GM11168 (cell line): ENCODE measurements around the gene KISS1R.

Experiments used
- in situ Hi-C: fragments of 300-500 bp; cut with MboI; formaldehyde crosslinking; loops from one replicate; pipeline ENCODE4 v1.12.0; 2022; ENCODE audit warnings: low sequenced_read_pairs; ENCODE audit not compliant: unreplicated experiment

The KISS1R gene

DNA sequence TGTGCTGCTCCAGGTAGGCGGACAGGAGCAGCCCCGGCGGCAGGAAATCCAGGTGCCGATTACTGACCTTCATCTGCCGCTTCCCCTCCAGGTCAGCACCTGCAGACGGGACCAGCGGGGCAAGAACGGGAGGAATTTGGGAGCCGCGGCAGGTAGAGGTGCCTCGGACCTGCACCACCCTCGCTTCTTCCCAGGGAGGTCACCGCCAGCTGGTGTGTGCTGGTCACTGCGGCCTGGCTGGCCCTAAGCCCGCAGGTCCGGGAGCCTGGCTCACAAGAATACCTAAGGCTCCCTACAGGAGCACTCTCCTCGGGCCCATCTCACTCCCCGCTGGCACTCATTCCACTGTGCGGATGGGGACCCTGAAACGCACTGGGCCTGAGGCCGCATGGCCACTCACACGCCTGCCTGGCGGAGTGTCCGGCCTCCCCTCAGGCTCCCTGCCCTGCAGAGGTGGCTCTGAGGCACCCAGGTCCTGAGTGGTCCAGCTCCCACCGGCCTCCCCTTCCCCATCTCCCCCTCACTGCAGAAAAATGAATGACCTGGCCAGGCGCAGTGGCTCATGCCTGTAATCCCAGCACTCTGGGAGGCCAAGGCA is 19.6 kb upstream of the KISS1R start:
- in situ Hi-C loops: no loop called here

DNA sequence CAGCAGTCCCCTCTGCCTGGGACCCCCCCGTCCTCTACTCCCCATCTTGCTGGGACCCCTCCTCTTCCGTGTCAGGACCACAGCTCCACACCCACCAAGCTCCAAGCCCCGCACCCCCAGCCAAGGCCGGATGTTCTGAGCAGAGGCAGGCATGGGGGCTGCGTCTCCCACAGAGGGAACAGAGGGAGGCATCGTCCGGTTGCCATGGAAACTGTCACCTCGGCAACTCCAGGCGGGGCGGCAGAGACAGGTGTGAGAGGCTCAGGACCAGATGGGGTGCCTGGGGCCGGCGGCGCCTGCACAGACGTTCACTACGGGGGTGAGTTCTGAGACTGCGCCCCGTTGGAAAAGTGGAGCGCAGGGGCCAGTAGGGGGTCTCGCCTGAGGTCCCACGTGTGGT is 18.5 kb upstream of the KISS1R start:
- in situ Hi-C loops: no loop called here

DNA sequence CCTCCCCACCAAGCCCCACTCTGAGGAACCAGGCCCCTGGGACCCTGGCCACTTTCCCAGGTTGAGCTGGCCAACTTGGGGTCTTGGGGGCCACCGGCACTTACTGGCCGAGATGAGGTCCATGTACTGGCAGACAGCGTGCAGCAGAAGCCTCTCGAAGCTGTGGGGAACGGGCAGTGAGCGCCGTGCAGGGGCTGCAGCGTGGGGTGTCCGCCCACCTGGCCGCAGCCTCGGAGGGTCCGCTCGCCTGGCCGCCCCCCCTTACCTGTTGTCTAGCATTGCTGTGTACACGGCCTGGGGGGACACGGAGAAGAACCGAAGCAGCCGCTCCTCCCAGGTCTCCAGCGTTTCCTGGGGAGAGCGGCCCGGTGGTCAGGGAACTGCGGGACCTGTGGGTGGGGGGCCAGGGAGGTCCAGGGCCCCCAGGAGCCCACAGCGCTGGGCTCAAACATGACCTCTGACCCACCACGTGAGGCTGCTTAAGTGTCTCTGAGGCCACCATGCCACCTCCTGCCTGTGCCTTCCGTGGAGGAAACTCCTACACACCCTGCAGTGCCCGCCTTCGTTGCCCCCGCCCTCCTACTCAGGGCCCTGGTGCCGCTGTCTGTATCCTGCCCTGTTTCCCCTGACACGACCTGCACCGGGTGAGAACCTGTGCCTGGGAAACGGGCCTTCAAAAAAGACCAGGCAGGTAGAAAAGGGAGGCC is 17.6 kb upstream of the KISS1R start:
- in situ Hi-C loops: loop anchor here (5.0 kb wide), 1 partner anchor 37 kb away; no protein-coding TSS in a partner anchor

DNA sequence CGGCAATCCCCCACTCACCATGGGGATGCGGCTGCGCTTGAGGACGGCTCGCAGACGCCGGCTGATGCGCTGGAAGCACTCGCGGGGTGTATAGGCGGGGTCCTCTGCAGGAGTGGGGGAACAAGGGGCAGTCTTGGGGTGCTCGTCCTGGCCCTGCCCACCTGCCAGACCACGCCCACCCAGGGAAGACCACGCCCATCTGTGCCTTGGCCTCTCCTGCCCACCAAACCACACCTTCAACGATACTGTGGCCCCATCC is 17.2 kb upstream of the KISS1R start:
- in situ Hi-C loops: loop anchor here (5.0 kb wide), 1 partner anchor 38 kb away; no protein-coding TSS in a partner anchor

DNA sequence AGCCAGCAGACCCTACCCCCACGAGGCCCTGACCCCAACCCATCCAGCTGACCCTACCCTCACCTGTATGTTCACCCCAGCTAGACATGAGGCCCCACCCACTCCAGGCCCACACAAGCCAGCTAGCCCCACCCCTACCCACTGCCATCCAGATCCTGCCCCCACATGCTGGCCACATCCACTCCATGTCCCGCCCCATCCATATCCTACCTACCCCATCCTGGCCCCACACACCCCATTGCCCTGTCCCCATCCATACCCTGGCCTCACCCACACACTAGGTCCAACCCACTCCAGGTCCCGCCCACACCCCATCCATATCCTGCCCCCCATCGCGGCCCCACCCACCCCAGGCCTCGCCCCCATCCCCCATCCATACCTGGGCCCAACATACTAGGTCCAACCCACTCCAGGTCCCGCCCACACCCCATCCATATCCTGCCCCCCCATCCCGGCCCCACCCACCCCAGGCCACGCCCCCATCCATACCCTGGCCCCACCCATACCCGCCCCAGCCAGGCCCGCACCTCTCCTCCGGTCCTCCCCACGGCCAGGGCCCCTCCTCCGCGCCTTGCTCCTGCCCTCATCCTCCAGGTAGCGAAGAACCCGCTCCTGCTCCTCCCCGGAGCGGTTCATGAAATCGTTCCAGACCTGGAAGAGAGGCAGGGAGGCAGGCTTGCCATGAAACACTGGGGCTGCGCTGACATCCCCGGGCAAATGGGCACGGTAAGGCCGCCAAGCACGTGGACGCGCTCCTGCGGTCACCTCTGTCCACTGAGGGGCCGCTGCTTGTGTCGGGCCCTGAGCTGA is 16.6 kb upstream of the KISS1R start:
- in situ Hi-C loops: loop anchor here (5.0 kb wide), 1 partner anchor 38 kb away; no protein-coding TSS in a partner anchor

DNA sequence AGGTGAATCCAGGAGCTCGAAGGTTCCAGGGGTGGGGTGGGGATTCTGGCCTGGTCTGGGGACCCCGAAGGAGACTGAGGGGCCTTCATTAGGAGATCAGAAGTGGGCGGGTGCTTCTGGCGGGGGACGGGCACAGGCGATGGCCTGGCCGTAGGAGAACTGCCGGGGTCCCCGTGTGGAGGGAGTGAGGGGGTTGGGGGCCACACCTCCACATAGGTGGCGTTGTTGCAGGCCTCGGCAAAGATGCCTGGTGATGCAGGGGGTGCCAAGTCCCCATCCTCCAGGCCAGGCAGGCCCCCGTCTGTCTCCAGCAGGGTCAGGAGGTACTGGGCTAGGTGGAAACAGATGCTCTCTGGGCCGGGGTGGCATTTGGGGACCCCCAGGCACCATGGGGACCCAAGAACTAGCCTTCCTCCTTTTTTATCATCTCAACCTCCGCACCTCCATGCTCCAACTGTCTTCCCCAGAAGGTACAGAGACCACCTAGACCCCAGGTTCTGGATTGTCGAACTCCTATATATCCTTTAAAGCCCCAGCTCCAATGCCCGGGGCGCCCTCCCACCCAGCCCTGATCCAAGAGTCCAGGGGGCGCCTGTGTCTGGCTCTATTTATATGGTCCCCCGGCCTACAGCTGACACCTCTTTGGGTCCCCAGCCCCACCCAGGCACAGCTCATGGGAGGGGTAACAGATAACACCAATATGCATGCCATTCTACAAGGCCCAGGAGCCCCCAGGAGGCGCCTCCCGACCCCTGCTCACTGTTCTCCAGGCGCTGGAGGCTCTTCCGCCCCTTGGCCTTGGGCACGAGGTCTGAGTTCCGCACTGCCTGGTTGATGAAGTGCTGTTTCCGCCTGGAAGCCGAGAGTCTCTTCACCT is 15.7 kb upstream of the KISS1R start:
- in situ Hi-C loops: loop anchor here (5.0 kb wide), 1 partner anchor 39 kb away; no protein-coding TSS in a partner anchor

DNA sequence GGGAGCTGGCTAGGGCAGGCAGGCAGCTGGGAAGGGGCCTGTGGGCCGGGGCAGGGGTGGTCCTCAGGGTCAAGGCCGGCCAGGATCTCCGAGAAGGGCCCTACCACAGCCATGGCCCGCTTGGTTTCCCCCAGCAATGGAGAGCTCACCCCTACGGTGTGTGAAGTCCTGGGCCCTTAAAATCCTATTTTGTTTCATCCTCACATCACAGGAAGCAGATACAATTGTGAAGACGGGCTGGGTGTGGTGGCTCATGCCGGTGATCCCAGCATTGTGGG is 15.1 kb upstream of the KISS1R start:
- in situ Hi-C loops: loop anchor here (5.0 kb wide), 1 partner anchor 40 kb away; no protein-coding TSS in a partner anchor

DNA sequence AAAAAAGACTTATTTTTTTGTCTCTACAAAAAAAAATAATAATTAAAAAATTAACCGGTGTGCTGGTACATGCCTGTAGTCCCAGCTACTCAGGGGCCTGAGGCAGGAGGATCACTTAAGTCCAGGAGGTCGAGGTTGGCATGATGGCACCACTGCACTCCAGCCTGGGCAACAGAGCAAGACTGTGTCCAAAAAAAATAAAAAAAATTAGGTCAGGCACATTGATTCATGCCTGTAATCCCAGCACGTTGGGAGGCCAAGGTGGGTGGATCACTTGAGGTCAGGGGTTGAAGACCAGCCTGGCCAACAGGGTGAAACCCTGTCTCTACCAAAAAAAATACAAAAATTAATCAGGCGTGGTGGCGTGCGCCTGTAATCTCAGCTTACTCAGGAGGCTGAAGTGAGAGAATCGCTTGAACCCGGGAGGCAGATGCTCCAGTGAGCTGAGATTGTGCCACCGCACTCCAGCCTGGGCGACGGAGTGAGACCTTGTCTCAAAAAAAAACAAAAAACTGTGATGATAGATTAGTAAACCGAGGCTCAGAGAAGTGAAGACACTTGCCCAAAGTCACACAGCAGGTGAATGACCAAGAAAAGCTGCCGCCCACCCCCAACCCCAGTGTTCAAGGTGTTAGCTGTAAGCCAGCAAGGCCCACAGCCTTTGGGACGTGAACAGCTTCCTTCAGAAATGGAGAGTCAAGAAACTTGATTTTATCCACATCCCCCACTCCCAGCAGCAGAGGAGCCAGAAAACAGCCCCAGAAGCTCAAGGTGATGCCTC is 14.5 kb upstream of the KISS1R start:
- in situ Hi-C loops: loop anchor here (5.0 kb wide), 1 partner anchor 40 kb away; no protein-coding TSS in a partner anchor

DNA sequence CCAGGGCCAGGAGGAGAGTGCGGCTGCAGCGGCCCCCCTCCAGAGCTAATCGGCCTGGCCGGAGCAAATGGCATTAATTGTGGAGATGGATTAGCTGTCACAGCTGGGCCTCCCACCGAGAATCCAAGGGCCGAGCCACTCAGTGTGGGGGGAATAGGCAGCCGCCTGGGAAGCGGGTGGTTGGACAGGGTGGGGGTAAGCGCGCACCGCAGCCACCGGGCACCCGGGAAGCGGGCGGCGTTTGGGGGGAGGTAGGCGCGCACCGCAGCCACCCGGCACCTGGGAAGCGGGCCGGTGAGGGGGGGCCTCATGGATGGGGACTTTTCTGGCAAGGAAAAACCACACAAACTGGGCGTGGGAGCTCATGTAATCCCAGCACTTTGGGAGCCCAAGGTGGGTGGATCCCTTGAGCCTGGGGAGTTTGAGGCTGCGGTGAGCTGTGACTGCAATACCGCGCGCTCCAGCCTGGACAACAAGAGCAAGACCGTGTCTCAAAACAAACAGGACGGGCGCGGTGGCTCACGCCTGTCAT is 13.8 kb upstream of the KISS1R start:
- in situ Hi-C loops: loop anchor here (5.0 kb wide), 1 partner anchor 41 kb away; no protein-coding TSS in a partner anchor

DNA sequence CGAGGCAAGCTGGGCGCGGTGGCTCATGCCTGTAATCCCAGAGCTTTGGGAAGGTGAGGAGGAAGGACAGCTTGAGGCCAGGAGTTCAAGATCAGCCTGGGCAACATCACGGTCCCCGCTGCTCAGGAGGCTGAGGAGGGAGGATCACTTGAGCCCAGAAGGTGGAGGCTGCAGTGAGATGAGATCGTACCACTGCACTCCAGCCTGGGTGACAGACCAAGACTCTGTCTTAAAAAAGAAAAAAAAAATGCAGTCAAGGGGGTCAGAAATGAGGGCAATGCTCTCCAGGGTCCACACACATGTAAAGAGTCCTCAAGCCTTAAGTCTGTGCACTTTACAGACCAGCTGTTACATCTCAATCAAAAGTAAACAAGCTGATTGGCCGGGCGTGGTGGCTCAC is 12.6 kb upstream of the KISS1R start:
- in situ Hi-C loops: loop anchor here (5.0 kb wide), 1 partner anchor 42 kb away; no protein-coding TSS in a partner anchor

DNA sequence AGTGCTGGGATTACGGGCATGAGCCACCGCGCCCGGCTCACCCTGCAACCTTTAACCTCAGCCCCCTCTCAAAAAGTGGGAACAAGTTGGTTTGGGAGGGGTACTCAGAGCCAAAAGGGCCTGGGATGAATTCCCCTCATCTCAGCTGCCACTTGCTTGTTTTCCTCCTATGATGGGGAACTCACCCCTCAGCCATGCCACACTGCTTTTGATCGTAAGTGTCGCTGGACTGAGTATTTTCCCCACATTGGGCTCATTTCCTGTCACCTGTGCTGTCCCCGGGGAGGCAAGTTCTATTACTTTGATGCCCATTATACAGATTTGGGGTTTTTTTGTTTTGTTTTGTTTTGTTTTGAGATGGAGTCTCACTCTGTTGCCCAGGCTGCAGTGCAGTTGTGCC is 10.7 kb upstream of the KISS1R start:
- in situ Hi-C loops: no loop called here

DNA sequence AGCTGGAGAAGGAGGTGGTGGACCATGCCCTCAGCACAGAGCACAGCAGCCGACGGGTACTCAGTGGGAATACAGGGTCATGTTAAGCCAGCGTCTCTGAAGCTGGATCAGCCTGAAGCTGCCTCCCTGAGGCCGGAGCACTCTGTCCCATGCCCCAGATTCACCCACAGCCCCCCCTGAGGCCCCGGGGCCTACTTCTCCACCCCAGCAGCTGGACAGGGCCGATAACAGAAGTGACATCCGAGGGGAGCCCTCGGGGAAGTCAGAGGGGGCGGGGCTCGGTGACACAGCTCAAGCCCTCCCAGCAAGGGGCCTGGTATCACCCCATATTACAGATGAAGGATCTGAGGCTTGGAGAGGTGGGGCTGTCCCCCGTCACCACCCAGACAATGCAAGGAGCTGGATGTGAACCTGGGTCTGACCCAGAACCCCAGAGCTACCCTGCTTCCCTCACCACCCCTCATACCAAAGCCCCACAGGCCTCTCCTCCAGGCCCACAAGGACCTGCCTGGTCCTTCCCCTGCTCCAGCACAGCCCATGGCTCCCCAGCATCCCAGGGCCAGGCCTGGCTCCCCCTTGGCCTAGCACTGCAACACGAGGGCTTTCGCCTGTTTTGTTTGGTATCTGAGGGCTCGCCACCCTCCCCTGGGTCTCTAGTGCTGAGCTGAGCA is 9.8 kb upstream of the KISS1R start:
- in situ Hi-C loops: no loop called here

DNA sequence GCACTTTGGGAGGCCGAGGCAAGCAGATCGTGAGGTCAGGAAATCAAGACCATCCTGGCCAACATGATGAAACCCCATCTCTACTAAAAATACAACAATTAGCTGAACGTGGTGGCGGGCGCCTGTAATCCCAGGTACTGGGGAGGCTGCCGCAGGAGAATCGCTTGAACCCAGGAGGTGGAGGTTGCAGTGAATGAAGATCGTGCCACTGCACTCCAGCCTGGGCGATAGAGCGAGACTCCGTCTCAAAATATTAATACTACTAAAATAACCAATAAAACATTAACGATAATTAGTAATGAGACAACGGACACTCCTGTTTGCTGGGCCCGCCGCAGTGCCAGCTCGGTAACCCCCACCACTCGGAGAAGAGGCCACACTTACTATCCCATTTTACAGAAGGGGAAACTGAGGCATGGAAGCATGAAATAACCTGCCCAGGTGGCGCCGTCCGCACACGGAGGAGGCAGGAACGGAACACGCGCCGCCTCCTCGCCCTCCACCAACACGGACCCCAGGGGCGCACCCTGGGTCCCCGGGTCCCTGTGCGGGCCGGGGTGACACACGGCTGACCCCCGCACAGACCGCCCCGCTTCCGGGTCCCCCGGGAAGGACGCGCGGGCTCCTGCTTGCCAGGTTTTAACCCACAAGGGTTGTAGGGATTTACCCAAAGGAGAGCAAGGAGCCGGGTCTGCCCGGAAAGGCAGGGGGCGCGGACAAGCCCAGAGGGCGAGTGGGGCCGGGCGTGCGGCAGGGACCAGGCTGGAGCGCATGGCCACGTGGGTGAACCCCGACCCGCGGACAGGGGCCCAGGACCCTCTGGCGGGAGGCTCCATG is 5.7 kb upstream of the KISS1R start:
- in situ Hi-C loops: no loop called here

DNA sequence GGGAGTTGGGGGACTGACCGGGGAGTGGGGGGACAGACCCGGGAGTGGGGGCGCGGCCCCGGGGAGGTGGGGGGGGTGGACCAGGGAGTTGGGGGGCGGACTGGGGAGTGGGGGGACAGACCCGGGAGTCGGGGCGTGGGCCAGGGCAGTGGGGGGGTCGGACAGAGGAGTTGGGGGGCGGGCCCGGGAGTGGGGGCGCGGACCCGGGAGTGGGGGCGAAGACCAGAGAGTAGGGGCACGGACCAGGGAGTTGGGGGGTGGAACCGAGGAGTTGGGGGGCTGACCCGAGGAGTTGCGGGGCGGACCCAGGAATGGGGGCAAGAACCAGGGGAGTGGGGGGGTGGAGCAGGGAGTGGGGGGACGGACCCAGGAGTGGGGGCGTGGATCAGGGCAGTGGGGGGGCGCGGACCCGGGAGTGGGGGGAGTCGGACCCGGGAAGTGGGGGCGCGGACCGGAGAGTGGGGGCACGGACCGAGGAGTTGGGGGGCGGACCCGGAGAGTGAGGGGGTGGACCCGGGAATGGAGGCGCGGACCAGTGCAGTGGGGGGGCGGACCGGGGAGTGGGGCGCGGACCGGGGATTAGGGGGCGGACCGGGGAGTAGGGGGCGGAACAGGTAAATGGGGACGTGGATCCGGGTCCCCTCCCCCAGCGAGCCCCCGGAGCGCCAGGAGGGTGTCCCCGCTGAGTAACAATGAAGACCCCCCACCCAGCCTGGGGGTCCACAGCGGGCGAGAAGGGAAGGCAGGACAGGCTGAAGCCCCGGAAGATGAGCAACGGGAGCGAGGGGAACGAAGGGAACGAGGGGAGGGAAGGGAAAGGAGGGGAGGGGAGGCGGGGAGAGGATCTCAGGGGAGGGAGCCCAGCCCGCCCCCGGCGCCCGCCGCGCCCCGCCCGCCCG is 4.7 kb upstream of the KISS1R start:
- in situ Hi-C loops: no loop called here

DNA sequence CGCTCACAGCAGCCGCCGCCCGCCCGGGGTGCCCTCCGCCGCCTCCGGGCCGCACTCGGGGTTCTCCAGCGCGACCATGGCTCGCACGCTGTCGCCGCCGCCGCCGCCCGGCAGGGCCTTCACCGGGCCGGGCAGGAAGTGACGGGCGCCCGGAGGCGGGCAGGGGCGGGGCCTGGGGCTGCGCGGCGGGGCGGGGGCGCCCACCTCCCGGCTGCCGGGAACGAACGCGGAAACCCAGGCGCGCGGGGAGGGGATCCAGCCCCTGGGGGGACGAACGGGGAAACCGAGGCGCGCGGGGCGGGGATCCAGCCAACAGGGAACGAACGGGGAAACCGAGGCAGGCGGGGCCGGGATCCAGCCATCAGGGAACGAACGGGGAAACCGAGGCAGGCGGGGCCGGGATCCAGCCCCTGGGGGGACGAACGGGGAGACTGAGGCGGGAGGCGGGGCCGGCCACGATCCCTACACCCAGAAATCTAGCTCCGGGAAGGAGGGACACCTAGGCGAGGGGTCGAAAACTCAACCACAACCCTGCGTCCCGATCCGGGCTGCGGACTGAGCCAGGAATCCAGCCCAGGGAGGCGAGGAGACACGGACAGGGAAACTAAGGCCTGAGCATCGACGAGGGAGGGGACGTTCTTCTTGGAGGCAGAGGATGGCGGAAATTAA is 3.9 kb upstream of the KISS1R start, which contains the start of gene R3HDM4:
Gene R3HDM4 (minus strand): TSS at position 140 of the 669 bp plus-strand sequence. CDS start 62 bp downstream, at position 78.
- in situ Hi-C loops: no loop called here

DNA sequence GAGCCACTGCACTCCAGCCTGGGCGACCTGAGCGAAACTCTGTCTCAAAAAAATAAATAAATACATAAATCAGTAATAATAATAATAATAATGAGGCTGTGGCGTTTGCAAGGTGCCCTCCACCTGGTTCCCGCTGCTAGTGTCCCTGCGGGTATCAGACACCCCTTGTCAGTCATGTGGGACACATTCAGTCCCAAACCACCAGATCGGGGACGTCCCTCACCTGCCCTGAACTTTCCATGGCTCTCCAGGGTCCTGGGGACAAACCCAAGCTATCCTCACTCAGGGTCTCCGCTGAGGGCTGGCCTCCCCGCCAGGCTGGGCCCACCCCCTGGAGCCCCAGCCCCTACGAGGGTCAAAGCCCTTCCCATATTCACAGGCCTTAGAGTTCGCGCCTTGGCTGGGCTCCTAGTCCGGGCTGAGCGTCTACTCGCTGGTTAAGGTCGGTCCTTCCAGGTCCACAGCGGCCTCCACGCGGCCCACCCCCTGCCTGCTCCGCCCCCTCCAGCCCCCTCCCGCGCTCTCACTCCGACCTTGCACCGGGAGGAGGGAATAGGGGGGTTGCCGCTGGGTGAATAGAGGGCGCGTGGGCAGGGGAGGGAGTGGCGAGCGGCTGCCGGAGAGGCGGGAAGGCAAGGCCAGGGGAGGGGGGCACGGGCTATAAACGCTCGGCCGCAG is 349 bp upstream of the KISS1R start:
- in situ Hi-C loops: no loop called here
